KMS-11 (cell line): ENCODE data around the gene POLDIP2.

Source experiments
- H2AFZ ChIP-seq: fragments of 200-600 bp; sonication (generic); 2 replicates; pipeline ENCODE4 v1.6.1; 2016; ENCODE audit warnings: antibody characterized with exemption, mixed run types, low read depth
- H3K27ac ChIP-seq: fragments of 200-600 bp; sonication (generic); 2 replicates; pipeline ENCODE4 v1.6.1; 2016; ENCODE audit warnings: mild to moderate bottlenecking, mixed run types
- H3K27me3 ChIP-seq: fragments of 200-600 bp; sonication (generic); 2 replicates; pipeline ENCODE4 v1.6.1; 2017; ENCODE audit warnings: mild to moderate bottlenecking, low read depth, mixed run types, moderate library complexity; ENCODE audit not compliant: insufficient read depth
- H3K36me3 ChIP-seq: fragments of 200-600 bp; sonication (generic); 2 replicates; pipeline ENCODE4 v1.6.1; 2017; ENCODE audit warnings: mild to moderate bottlenecking, mixed run types; ENCODE audit not compliant: insufficient read depth
- H3K4me1 ChIP-seq: fragments of 200-600 bp; sonication (generic); 2 replicates; pipeline ENCODE4 v1.6.1; 2016; ENCODE audit warnings: mild to moderate bottlenecking, low read depth, mixed run types; ENCODE audit not compliant: poor library complexity, severe bottlenecking
- H3K4me2 ChIP-seq: fragments of 200-600 bp; sonication (generic); 2 replicates; pipeline ENCODE4 v1.7.0; 2016; ENCODE audit warnings: mild to moderate bottlenecking, mixed run types
- H3K4me3 ChIP-seq: fragments of 200-600 bp; sonication (generic); IDR thresholded peaks from 2 replicates; pipeline ENCODE4 v1.6.1; 2017; ENCODE audit warnings: low read depth, low read length, mixed read lengths; ENCODE audit not compliant: insufficient read depth
- H3K79me2 ChIP-seq: fragments of 200-600 bp; sonication (generic); 2 replicates; pipeline ENCODE4 v1.6.1; 2016; ENCODE audit warnings: low read depth, mixed run types; ENCODE audit not compliant: insufficient read depth
- H3K9ac ChIP-seq: fragments of 200-600 bp; sonication (generic); 2 replicates; pipeline ENCODE4 v1.6.1; 2016; ENCODE audit warnings: mild to moderate bottlenecking, mixed run types
- H4K20me1 ChIP-seq: fragments of 200-600 bp; sonication (generic); 2 replicates; pipeline ENCODE4 v1.6.1; 2016; ENCODE audit warnings: mild to moderate bottlenecking, mixed run types; ENCODE audit not compliant: insufficient read depth
- TF ChIP-seq, protein P1 (sequence below): fragments of 200-600 bp; sonication (generic); conservative IDR thresholded peaks from 2 replicates; pipeline ENCODE4 v1.6.1; 2017; ENCODE audit warnings: low read depth, mild to moderate bottlenecking, antibody characterized with exemption, low read length, moderate library complexity, mixed read lengths

Gene POLDIP2

DNA sequence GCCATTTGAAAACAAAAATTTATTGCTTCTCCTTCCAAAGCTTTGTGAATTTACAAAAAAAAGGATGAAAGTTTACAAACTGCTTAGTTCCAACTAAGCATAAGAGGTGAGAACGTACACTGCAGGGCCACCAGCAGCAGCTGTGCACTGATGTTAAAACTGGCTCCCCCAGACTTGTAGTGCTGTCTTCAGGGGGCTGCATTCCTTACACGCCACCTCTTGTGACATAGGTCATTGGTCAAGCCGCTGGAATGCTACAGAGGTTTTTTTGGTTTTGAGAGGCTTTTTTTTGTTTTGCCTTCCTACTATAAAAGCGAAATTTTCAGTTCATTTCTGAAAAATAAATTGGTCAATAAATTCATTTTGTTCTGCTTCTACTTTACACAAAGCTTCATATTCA, 29.0 kb downstream of the POLDIP2 start:
- Histone ChIP-seq H3K4me3 (no peak overlapping the region), H3K79me2 (peaks cover 30% of the 10 kb centered on the region), H3K9ac (no peak overlapping the region), H2AFZ (no peak overlapping the region), H3K36me3 (peaks cover 3% of the 10 kb centered on the region; the same call in 1 of the 2 replicates), H3K27me3 (no peaks in the 10 kb centered on the region), H3K4me2 (no peak overlapping the region), H3K27ac (no peak overlapping the region), H3K4me1 (no peaks in the 10 kb centered on the region), H4K20me1 (0 out of 2 replicates have a peak, but pooled peaks cover 8% of the 10 kb centered on the region)
- TF ChIP-seq, protein P1, sequence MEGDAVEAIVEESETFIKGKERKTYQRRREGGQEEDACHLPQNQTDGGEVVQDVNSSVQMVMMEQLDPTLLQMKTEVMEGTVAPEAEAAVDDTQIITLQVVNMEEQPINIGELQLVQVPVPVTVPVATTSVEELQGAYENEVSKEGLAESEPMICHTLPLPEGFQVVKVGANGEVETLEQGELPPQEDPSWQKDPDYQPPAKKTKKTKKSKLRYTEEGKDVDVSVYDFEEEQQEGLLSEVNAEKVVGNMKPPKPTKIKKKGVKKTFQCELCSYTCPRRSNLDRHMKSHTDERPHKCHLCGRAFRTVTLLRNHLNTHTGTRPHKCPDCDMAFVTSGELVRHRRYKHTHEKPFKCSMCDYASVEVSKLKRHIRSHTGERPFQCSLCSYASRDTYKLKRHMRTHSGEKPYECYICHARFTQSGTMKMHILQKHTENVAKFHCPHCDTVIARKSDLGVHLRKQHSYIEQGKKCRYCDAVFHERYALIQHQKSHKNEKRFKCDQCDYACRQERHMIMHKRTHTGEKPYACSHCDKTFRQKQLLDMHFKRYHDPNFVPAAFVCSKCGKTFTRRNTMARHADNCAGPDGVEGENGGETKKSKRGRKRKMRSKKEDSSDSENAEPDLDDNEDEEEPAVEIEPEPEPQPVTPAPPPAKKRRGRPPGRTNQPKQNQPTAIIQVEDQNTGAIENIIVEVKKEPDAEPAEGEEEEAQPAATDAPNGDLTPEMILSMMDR, result no peak

DNA sequence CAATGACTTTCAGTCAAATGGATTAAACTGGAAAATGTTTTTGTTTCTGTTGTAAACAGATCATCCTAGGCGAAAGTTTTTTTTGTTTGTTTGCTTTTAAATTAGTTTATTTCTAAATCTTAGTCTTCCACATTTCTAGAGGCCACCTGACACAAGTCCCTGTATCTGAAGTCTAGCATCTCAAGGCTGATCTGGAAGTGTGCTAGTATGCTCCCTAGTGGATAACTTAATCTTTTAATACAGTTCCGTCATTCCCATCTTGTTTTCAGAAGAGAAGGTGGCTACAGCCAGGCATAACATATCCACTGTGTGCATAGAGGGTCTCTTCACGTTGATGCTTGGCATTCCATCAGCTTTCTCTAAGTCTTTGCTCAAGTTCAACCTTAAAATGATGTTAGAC, 29.6 kb downstream of the POLDIP2 start:
- H3K27ac ChIP-seq, result no peak overlapping the region

DNA sequence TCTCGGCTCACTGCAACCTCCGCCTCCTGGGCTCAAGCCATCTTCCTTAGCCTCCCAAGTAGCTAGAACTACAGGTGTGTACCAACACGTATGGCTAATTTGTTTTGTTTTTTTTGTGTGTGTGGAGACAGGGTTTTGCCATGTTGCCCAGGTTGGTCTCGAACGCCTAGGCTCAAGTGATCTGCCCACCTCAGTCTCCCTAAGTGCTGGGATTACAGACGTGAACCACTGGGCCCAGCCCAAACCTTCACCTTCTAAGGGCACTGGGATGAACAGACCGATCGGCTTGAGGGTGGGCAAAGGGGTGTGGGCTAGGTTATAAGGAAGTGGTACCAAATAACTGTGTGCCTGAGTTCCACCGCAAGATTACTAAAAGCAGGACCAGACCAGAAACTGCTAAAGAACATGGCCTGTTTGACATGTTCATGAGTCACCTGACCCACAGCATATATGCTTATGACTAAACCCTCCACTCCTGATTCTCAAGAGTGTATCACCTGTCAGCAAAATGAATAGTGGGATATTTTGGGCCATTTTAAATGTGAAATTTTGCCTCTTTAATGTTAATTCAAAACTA, 30.2 kb downstream of the POLDIP2 start:
- no peak overlapping the region for H3K4me3 ChIP-seq
- no peak overlapping the region for H3K27ac ChIP-seq
- TF ChIP-seq, protein P1, result no peak
- H4K20me1 ChIP-seq, result 0 out of 2 replicates have a peak, but pooled peaks cover 8% of the 10 kb centered on the region
- no peak overlapping the region for H3K4me2 ChIP-seq
- H2AFZ ChIP-seq, result no peak overlapping the region
- H3K79me2 ChIP-seq, result peaks cover 42% of the 10 kb centered on the region
- H3K36me3 ChIP-seq, result peaks cover 3% of the 10 kb centered on the region; the same call in 1 of the 2 replicates
- H3K9ac ChIP-seq, result no peak overlapping the region
- no peaks in the 10 kb centered on the region for H3K27me3 ChIP-seq
- peaks cover 6% of the 10 kb centered on the region for H3K4me1 ChIP-seq

More for the DNA sequence above, 29.6 kb downstream of the POLDIP2 start:
- no peaks in the 10 kb centered on the region for H3K4me1 ChIP-seq
- peaks cover 3% of the 10 kb centered on the region; the same call in 1 of the 2 replicates for H3K36me3 ChIP-seq
- no peaks in the 10 kb centered on the region for H3K27me3 ChIP-seq
- peaks cover 36% of the 10 kb centered on the region for H3K79me2 ChIP-seq
- no peak overlapping the region for H3K4me3 ChIP-seq
- TF ChIP-seq, protein P1, result no peak
- no peak overlapping the region for H2AFZ ChIP-seq
- no peak overlapping the region for H3K4me2 ChIP-seq
- no peak overlapping the region for H3K9ac ChIP-seq
- 0 out of 2 replicates have a peak, but pooled peaks cover 8% of the 10 kb centered on the region for H4K20me1 ChIP-seq

DNA sequence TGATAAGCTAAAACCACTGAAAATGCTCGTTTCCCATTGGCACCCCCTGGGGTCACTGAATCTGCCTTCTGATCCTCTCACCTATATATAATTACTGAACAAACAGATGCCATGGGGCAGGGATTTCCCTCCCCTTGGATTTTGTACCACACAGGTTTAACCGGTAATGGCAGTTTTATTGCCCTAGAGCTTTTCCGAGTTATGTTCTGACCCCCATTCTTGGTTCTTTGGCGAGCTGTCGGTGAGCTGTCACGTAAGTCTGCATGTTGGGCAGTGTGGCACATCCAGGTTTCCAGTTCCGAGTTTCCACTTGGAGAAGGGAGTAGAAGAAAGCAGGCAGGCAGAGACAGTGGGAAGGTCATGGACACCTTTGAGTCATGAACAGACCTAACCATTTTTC, 31.2 kb downstream of the POLDIP2 start:
- H2AFZ ChIP-seq, result no peak overlapping the region
- TF ChIP-seq, protein P1, result no peak
- H3K4me1 ChIP-seq, result peaks cover 16% of the 10 kb centered on the region
- peaks cover 8% of the 10 kb centered on the region; the same call in 1 of the 2 replicates for H4K20me1 ChIP-seq
- H3K4me3 ChIP-seq, result no peak overlapping the region
- no peak overlapping the region for H3K4me2 ChIP-seq
- peaks cover 3% of the 10 kb centered on the region; the same call in 1 of the 2 replicates for H3K36me3 ChIP-seq
- H3K27ac ChIP-seq, result no peak overlapping the region
- peaks cover 52% of the 10 kb centered on the region for H3K79me2 ChIP-seq
- H3K9ac ChIP-seq, result no peak overlapping the region
- H3K27me3 ChIP-seq, result no peaks in the 10 kb centered on the region
